ENCODE data around the gene NOL7.

The NOL7 gene

GRCh38 chr6:13614926-13615791 lies at the start of gene NOL7:
TSS of gene NOL7 (plus strand) at chr6:13615335. CDS start at chr6:13615359, 24 bp downstream.
- DNase-seq = peak; percentile 99

GRCh38 chr6:13565921-13566320 lies 49.2 kb upstream of the NOL7 start:
- no peak for DNase-seq

GRCh38 chr6:13566500-13566899 lies 48.6 kb upstream of the NOL7 start:
- no peak for DNase-seq

- DNase-seq = no peak
Measured at GRCh38 chr6:13568970-13569369, 46.2 kb upstream of the NOL7 start.

GRCh38 chr6:13572240-13572639 lies 42.9 kb upstream of the NOL7 start:
- no peak for DNase-seq

GRCh38 chr6:13572951-13573654 lies 42.0 kb upstream of the NOL7 start:
- no peak for DNase-seq

GRCh38 chr6:13573669-13574110 lies 41.4 kb upstream of the NOL7 start:
- no peak for DNase-seq

- peak; percentile 94 for DNase-seq
Measured at GRCh38 chr6:13574149-13574570, 41.0 kb upstream of the NOL7 start.

GRCh38 chr6:13574571-13575376 lies 40.4 kb upstream of the NOL7 start, which contains the start of gene SIRT5:
TSS of gene SIRT5 (plus strand) at chr6:13574601. CDS start at chr6:13584111, 9,510 bp downstream.
- DNase-seq = peak; percentile 91

- no peak for DNase-seq
Measured at GRCh38 chr6:13575377-13575775, 39.8 kb upstream of the NOL7 start.

GRCh38 chr6:13576017-13576416 lies 39.1 kb upstream of the NOL7 start:
- no peak for DNase-seq

- DNase-seq = no peak
Measured at GRCh38 chr6:13577926-13578325, 37.2 kb upstream of the NOL7 start.

- no peak for DNase-seq
Measured at GRCh38 chr6:13579911-13580310, 35.2 kb upstream of the NOL7 start.

GRCh38 chr6:13581700-13582229 lies 33.4 kb upstream of the NOL7 start:
- no peak for DNase-seq

- no peak for DNase-seq
Measured at GRCh38 chr6:13586603-13587542, 28.3 kb upstream of the NOL7 start.

GRCh38 chr6:13589801-13590200 lies 25.3 kb upstream of the NOL7 start:
- DNase-seq = no peak

GRCh38 chr6:13590574-13591153 lies 24.5 kb upstream of the NOL7 start:
- no peak for DNase-seq

GRCh38 chr6:13591205-13591921 lies 23.8 kb upstream of the NOL7 start:
- DNase-seq = no peak

GRCh38 chr6:13593103-13593502 lies 22.0 kb upstream of the NOL7 start:
- DNase-seq = no peak

- DNase-seq = no peak
Measured at GRCh38 chr6:13593720-13594119, 21.4 kb upstream of the NOL7 start.

GRCh38 chr6:13597073-13597472 lies 18.1 kb upstream of the NOL7 start:
- DNase-seq = no peak
